Measurements from ENCODE around the gene SORL1.

SORL1 gene

DNA sequence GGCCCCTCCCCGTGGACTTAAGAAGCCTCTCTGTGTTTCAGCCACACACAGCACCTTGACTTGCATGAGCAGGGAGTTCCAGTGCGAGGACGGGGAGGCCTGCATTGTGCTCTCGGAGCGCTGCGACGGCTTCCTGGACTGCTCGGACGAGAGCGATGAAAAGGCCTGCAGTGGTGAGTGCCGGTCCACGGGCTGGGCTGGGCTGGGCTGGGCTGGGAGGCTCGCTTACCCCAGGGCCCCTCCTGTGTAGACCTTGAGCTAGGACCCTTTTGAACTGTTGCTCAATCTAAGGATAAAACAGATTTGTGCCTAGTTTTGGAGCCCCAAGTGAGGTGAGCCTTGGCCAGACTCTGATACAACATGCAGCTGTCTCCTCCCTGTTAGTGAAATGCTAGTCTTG, 152.0 kb downstream of the SORL1 start:
- TF ChIP-seq TCF12 (IDR thresholded peaks at IDR 0.05; ENCODE audit: low read depth) = no peak
- no peak for TF ChIP-seq CREB1 (IDR thresholded peaks at IDR 0.05; ENCODE audit: low read depth)
- TF ChIP-seq TEAD4 (IDR thresholded peaks at IDR 0.05) = no peak
- TF ChIP-seq YY1 (IDR thresholded peaks at IDR 0.05; ENCODE audit: low read depth) = no peak
- TF ChIP-seq REST (IDR thresholded peaks at IDR 0.05; ENCODE audit: low read depth) = no peak
- no peak for TF ChIP-seq MAX (IDR thresholded peaks at IDR 0.05)
- no peak for TF ChIP-seq EP300 (IDR thresholded peaks at IDR 0.05; ENCODE audit: borderline replicate concordance)
- TF ChIP-seq TAF1 (IDR thresholded peaks at IDR 0.05; ENCODE audit: low read depth) = no peak

- TF ChIP-seq EP300 (IDR thresholded peaks at IDR 0.05; ENCODE audit: borderline replicate concordance) (no peak), YY1 (IDR thresholded peaks at IDR 0.05; ENCODE audit: low read depth) (no peak), ZBTB7A (IDR thresholded peaks at IDR 0.05; ENCODE audit: low read depth) (no peak), MAX (IDR thresholded peaks at IDR 0.05) (no peak), RAD21 (IDR thresholded peaks at IDR 0.05; ENCODE audit: low read depth) (no peak), TEAD4 (IDR thresholded peaks at IDR 0.05) (no peak), TCF12 (IDR thresholded peaks at IDR 0.05; ENCODE audit: low read depth) (no peak), FOXM1 (IDR thresholded peaks at IDR 0.05; ENCODE audit: borderline replicate concordance, low read depth) (no peak), USF1 (IDR thresholded peaks at IDR 0.05) (no peak), CEBPB (IDR thresholded peaks at IDR 0.05) (no peak), REST (IDR thresholded peaks at IDR 0.05; ENCODE audit: low read depth) (no peak), EGR1 (IDR thresholded peaks at IDR 0.05) (no peak), CREB1 (IDR thresholded peaks at IDR 0.05; ENCODE audit: low read depth) (no peak), NFIC (IDR thresholded peaks at IDR 0.05) (no peak), TAF1 (IDR thresholded peaks at IDR 0.05; ENCODE audit: low read depth) (no peak)
These were observed 154.2 kb downstream of the SORL1 start for GRCh38 chr11:121606354-121606753.

DNA sequence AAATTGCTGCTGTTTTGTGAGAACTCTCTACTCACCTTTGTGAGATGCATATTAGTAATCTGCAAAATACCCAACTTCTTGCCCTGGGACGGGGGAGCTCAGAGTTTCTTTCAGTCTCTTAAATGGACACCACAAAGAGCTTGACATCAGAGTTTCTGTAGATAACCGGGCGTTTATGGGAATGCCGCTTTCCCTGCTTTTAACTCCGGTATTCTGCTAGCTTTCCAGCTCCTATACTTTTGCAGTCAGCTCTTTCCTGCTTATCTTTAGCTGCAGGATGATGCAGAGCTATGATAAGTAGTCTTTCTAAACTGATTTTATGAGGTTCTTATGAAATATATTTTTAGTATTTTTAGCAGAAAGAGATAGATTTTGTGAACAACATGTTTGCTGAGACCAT, 155.2 kb downstream of the SORL1 start:
- TF ChIP-seq TAF1 (IDR thresholded peaks at IDR 0.05; ENCODE audit: low read depth) (no peak), EGR1 (IDR thresholded peaks at IDR 0.05) (no peak), REST (IDR thresholded peaks at IDR 0.05; ENCODE audit: low read depth) (no peak), RAD21 (IDR thresholded peaks at IDR 0.05; ENCODE audit: low read depth) (no peak), MAX (IDR thresholded peaks at IDR 0.05) (no peak), YY1 (IDR thresholded peaks at IDR 0.05; ENCODE audit: low read depth) (no peak), TEAD4 (IDR thresholded peaks at IDR 0.05) (no peak), ZBTB7A (IDR thresholded peaks at IDR 0.05; ENCODE audit: low read depth) (no peak), TCF12 (IDR thresholded peaks at IDR 0.05; ENCODE audit: low read depth) (no peak), CEBPB (IDR thresholded peaks at IDR 0.05) (no peak), FOXM1 (IDR thresholded peaks at IDR 0.05; ENCODE audit: borderline replicate concordance, low read depth) (no peak), EP300 (IDR thresholded peaks at IDR 0.05; ENCODE audit: borderline replicate concordance) (no peak), CREB1 (IDR thresholded peaks at IDR 0.05; ENCODE audit: low read depth) (no peak), USF1 (IDR thresholded peaks at IDR 0.05) (no peak), NFIC (IDR thresholded peaks at IDR 0.05) (no peak)

GRCh38 chr11:121608545-121609098, 156.5 kb downstream of the SORL1 start:
- TF ChIP-seq EP300 (IDR thresholded peaks at IDR 0.05; ENCODE audit: borderline replicate concordance) (no peak), YY1 (IDR thresholded peaks at IDR 0.05; ENCODE audit: low read depth) (no peak), MAX (IDR thresholded peaks at IDR 0.05) (no peak), CEBPB (IDR thresholded peaks at IDR 0.05) (no peak), REST (IDR thresholded peaks at IDR 0.05; ENCODE audit: low read depth) (no peak), USF1 (IDR thresholded peaks at IDR 0.05) (no peak), FOXM1 (IDR thresholded peaks at IDR 0.05; ENCODE audit: borderline replicate concordance, low read depth) (no peak), TCF12 (IDR thresholded peaks at IDR 0.05; ENCODE audit: low read depth) (no peak)
